GM21515 (cell line): Measurements from ENCODE around the gene MRPL49.
"Not testable (repeated sequence)": the region's sequence is repeated elsewhere in the genome, so short reads cannot be mapped to it uniquely, and the experiment has no call there.

Experiments used
- ATAC-seq: cut with Tn5 transposase; IDR thresholded peaks from one replicate; pipeline ENCODE4 v1.9.1; 2021; ENCODE audit not compliant: unreplicated experiment

Gene MRPL49

GRCh38 chr11:65117206-65118096, 4.7 kb upstream of the MRPL49 start, which contains the start of gene ZNHIT2:
Gene ZNHIT2, minus strand, starts transcription at chr11:65117701. Its CDS starts 48 bp downstream, at chr11:65117653.
- ATAC-seq = peak; percentile 53

- ATAC-seq = no peak
Observed at GRCh38 chr11:65118097-65118837, 3.9 kb upstream of the MRPL49 start.

DNA sequence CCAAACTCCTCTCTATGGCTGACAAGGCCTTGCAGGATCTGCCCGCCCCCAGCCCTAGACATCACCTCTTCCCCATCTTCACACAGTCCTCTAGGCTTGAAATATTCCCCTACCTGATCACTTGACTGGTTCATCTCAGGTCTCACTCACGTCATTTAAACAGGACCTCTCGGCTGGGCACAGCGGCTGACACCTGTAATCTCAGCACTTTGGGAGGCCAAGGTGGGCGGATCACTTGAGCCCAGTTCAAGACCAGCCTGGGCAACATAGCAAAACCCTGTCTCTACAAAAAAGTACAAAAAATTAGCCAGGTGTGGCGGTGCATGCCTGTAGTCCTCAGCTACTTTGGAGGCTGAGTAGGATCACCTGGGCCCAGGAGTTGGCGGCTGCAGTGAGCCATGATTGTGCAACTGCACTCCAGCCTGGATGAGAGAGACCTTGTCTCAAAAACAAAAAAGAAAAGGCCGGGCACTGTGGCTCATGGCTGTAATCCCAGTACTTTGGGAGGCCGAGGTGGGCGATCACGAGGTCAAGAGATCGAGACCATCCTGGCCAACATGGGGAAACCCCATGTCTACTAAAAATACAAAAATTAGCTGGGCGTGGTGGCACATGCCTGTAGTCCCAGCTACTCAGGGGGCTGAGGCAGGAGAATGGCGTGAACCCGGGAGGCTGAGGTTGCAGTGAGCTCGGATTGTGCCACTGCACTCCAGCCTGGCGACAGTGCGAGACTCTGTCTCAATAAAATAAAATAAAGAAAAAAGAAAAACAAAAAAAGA, 3.0 kb upstream of the MRPL49 start:
- not testable (repeated sequence) for ATAC-seq

GRCh38 chr11:65119670-65119995, 2.5 kb upstream of the MRPL49 start:
- no peak for ATAC-seq

- no peak for ATAC-seq
Observed at GRCh38 chr11:65120831-65121230, 1.3 kb upstream of the MRPL49 start.

DNA sequence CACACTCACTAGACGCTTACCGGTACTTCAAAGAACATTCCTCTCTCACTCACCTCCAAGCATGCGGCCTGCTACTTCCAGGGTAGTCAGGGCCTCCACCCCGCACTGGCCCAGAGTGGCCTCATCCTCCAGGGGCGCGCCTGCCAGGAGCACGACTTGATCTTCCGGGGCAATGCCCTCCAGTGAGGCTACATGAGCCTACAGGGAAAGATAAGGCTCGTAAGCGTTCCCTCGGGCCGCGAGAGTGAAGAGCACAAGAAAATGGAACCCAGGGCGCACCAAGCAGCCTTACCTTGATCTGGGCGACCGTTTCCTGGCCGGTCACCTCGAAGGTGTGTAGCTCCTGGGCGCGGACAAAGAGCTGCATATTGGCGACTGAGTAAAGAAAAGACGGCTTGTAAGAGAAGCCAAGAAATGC, 665 bp upstream of the MRPL49 start:
- no peak for ATAC-seq

- no peak for ATAC-seq
Observed at GRCh38 chr11:65124480-65125196, 2.5 kb downstream of the MRPL49 start.

DNA sequence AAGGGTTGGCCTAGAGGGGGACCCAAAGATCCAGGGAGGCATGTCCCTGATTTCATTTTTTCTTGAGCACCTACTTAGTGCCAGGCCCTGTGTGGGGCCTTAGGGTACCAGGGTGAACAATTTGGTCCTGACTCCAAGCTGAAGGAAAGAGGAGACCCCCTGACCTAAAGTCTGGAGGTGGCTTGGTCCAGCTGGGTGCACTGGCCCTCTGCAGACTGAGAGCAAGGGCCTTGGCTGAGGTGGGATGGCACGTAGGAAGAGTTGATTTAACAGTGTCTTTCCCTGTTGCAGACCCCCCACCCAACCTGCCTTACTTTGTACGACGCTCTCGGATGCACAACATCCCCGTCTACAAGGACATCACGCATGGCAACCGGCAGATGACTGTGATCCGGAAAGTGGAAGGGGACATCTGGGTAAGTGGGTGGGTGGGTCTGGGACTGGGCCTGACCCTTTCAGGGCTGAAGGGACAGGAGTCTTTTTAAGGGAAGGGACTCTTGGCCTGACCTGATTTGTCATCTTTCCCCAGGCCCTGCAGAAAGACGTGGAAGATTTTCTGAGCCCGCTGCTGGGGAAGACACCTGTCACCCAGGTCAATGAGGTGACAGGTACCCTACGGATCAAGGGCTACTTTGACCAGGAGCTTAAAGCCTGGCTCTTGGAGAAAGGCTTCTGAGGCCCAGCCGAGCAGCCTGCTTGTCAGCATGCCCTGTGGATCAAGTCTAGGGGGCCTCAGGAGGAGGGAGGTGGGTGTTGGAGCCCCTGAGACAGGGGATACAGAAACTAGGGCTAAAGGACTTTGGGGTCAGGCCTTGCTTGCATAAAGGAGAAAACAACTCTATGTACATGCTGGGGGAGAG, 3.3 kb downstream of the MRPL49 start:
- no peak for ATAC-seq

DNA sequence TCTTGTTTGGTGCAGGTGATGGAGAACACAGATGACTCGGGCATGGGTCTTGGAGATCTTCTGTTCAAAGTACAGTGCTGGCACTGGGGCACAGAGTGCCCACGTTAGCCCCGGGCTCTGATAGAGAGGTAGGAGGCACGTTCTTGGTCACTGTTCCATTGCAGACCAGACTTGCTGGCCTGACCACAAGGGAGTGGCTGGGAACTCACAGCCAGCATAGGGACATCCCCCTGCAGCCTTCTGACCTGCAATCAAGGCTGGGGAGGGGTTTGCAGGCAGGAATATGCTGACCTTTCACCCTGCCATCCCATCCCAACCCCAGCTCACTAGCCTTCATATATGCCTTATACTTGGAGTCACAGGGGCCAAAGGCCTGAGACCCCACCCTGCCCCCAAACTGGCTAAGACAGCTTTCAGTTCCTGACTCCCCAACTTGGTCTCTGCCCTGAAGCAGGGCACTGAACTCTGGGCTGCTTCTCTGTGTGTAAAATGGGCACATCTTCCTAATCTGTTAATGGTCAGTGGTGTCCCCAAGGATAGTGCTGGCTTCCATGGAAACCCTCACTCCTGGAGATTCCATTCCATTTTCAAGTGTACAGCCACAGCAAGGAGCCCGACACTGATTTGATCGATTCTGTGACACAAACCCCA, 4.6 kb downstream of the MRPL49 start:
- ATAC-seq = no peak

DNA sequence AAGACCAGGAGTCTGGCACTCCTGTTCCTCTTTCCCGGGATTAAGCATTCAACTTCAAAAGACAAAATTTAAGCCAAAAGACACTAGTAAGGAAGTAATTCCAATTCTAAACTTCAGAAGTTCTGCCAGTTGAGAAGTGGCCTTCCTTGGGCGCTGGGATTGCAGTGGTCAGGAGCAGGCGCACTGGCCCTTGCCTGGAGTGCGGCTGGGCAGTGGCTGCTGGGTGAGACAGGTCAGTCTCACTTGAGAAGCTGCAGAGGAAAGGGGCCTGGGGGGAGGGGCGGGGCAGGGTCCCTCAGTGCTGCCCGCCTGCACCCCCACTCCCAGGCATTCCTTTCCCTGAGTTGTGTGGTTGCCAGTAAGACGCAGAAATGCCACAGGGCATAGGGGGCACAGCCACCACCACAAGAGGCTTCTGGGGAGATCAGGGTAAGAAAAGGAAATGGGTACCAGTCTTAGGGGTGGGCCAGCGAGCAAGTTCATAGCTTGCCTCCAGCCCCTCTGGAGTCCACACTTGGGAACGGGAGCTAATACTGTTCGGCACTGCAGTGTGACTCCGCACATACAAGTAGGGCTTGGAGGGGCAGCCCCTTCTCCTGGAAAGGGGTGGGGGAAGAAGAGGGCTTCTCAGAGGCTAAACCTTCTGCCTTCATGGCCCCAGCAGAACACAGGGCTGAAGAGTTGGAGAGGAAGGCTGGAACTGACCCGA, 5.5 kb downstream of the MRPL49 start:
- ATAC-seq = no peak

GRCh38 chr11:65128182-65129145, 6.3 kb downstream of the MRPL49 start:
- ATAC-seq = no peak

- ATAC-seq = no peak
Observed at GRCh38 chr11:65129649-65130441, 7.7 kb downstream of the MRPL49 start.

DNA sequence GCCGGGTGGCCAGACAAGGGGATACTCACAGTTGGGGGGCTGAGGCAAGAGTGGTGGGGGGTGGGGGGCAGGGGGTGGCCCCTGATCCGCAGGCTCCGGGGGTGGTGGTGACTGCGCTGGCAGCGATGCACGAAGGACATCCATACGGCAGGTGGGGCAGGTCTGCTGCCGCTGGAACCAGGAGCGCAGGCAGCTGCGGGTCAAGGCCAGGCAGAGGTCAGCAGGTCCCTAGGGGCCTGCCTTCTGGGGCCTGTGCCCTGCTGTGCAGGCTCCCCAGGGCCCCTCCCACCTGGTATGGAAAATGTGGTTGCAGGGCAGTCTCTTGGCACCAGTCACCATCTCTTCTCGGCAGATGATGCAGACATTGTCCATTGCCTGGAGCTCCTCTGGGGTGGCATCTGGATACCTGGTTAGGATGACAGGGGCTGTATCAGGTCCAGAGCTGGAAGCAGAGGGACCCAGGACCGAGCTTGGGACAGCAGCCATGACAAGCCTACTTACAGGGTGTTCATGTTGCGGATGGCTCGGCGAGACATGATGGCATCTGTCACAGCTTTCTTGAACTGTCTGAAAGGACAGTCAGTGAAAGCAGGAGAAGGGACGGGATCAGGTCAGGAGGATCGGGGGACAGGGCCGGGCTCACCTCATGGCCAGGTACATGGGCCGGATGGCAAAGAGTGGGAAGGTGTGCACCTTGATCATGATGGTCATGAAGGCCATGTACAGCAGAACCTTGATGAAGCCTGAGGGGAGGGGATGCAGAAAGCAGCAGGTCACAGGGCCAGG, 8.7 kb downstream of the MRPL49 start:
- ATAC-seq = no peak

GRCh38 chr11:65131417-65131776, 9.3 kb downstream of the MRPL49 start:
- no peak for ATAC-seq

DNA sequence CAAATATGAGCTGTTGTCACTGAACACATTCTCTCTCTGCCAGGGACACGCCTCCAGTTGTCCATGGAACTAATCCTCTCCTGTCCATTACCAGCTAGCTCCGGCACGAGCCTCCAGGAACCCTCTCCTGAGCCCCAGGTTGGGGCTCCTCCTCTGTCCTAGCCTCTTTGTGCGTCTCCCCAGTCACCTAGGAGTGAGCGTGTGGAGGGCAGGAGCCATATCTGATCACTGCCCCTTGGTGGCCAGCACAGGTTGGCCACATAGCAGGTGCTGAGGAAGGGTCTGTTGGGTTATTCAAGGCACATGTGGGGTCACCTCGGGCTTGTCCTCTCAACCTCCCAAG, 9.7 kb downstream of the MRPL49 start:
- ATAC-seq = no peak
